Cardiac septum (tissue), 1 donor: ENCODE measurements around the gene TFDP1. TPM values are rescaled to one million over a fixed set of nuclear protein-coding genes. Genes with fewer than 3 reads are reported as not detected.
A peak's percentile ranks its signal among the peaks of the same experiment; 100 is the strongest.

Source experiments
- DNase-seq: peaks from one replicate; pipeline ENCODE4 v3.0.0-alpha.2; 2020; ENCODE audit warnings: low spot score
- intact Hi-C: fragments of 100-400 bp; cut with DNase I; formaldehyde crosslinking; loops from one replicate; pipeline ENCODE4 v1.14.0; 2022
- total RNA-seq: library from RNA; stranded (reverse); fragmentation: NEBNext Ultra II Directional; extraction: Animal tissue kit (Norgen Biotek cat#: 25700); gene quantifications from one replicate; pipeline ENCODE4 v1.2.1, GENCODE V29; 2021
- donor health status: DM: no; HTN: no; CAD: no.

The TFDP1 gene
- total RNA-seq, 1 donor from 2014 or later: 38.8 TPM

- intact Hi-C loops: no loop called here
- DNase-seq: peak; percentile 58
Measured at GRCh38 chr13:113668491-113668971, 84.0 kb downstream of the TFDP1 start.

GRCh38 chr13:113669231-113669754 lies 84.7 kb downstream of the TFDP1 start:
- peak; percentile 35 for DNase-seq
- intact Hi-C loops: no loop called here

- peak; percentile 69 for DNase-seq
- intact Hi-C loops: no loop called here
Measured at GRCh38 chr13:113669755-113670341, 85.3 kb downstream of the TFDP1 start.

- peak; percentile 19 for DNase-seq
- intact Hi-C loops: no loop called here
Measured at GRCh38 chr13:113670541-113670940, 86.0 kb downstream of the TFDP1 start.

GRCh38 chr13:113671066-113672001 lies 86.8 kb downstream of the TFDP1 start:
- intact Hi-C loops: no loop called here
- peak; percentile 29 for DNase-seq

GRCh38 chr13:113672002-113672651 lies 87.6 kb downstream of the TFDP1 start:
- DNase-seq: peak; percentile 49
- intact Hi-C loops: no loop called here

Other genes starting within 250 kb of the TFDP1 start
- gene GRTP1, start 220.6 kb upstream of the TFDP1 start, total RNA-seq: 0.70 TPM
- gene ADPRHL1, start 131.3 kb upstream of the TFDP1 start, total RNA-seq: 480 TPM
- 134 TPM for gene DCUN1D2, start 94.0 kb upstream of the TFDP1 start, total RNA-seq
- not detected for gene ATP4B, start 73.4 kb downstream of the TFDP1 start, total RNA-seq
- gene GRK1, start 82.5 kb downstream of the TFDP1 start, total RNA-seq: 0.48 TPM
- 10.7 TPM for gene TMEM255B, start 174.5 kb downstream of the TFDP1 start, total RNA-seq